ENCODE results near the gene LCP2. TPM values are rescaled to one million over a fixed set of nuclear protein-coding genes. Genes with fewer than 3 reads are reported as not detected.

Gene LCP2
- polyA plus RNA-seq, 4 donors: 3.1 to 5.8 (median 3.4) TPM

DNA sequence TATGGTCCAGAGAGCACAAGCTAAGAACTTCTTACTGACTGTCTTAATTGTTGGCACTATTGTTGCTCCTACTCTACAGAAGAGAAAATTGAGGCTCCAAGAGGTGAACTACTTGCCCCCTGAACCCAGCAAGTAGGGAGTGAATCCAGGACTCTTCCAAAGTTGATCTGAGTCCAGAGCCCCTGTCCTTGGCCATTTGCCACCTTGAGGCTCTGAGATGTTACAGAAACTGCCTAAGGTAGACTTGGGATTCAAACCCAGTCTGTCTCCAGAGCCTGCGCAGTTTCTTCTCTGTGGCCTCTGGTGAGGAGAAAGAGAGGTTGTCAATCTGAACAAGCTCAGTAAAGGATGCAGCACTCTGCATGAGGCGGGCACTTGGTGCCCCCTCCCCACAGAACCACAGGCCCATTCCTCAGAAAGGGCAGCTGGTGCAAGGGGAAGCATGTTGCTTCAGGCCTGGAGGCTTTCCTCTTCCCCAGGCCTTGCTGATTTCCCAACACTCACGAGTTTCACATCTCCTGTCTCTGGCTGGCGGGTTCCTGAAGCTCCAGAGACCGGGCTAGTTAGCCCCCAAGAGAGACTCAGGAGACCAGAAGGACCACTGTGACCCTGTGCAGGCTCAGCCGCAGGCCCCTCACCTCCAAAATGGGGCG lies 2.9 kb upstream of the LCP2 start:
- DNase-seq (ENCODE audit: low read depth in 4 of 4, low spot score in 3 of 4): no peak

DNA sequence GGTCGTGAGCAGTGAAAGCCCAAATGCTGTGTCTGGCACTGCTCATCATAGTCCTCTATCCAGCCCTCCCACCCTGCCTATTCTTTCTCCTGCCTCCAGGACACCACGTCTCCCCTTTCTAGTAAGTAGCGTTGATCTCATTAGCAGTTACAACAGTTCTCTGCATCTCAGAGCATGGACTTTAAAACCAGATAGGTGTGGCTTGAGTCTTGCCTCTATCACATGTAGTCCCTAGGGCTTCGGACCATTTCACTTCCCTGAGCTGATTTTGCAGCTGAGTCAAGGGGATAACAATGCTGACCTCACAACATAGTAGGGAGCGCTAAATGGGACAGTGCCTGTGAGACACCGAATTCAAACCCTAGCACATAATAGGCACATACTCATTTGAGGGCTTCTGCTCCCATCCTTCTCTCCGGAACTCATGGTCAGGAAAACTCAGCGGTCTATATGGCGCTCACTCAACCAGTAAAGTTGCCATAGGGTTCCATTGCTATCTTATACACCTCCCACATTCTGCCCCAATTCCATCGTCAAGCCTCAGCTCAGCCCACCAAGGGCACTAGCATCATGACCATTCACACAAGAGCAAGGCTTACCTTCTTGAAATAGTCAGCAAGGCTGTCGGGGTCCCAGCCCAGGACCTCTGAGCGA lies 515 bp downstream of the LCP2 start:
- DNase-seq (ENCODE audit: low read depth in 4 of 4, low spot score in 3 of 4): no peak

DNA sequence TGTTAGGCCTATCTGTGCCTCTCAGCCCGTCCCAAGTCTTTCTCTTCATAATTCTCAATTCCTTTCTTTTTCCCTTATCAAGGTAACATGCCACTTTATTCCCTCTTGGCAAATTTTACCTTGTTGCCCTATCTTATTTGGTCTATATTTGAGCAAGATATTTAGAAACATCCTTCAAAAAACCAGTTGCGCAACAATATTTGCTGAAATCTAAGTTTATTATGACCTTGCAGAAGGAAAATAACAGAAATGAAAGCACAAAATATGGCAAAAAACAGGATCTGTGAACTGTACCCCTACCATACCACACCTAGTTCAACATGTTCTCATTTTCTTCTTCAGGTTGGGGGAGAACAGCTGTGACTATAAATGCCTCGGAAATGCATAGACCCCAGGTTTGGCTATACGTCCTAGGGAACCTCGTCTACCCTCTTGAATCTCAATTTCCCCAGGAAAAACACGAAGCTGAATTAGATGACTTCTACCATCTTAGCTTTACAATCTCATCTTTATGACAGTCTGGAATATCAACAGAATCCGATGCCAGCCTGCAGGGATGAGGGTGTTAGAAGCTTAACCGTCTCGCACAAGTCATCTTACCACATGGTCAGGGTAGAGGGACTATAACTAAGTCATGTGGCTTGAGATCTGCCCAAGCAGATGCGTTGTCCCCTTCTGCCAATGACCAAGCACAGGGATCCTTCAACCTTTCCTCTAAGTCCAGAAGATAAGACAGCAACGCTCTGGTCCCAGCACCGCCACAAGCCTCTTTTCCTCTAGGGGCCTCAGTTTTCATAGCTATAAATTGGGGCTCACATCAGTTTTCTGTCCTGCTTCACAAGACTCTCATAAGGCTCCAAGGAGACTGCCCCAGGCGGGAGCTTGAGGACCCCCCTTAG lies 1.3 kb downstream of the LCP2 start:
- no peak for DNase-seq (ENCODE audit: low read depth in 4 of 4, low spot score in 3 of 4)

DNA sequence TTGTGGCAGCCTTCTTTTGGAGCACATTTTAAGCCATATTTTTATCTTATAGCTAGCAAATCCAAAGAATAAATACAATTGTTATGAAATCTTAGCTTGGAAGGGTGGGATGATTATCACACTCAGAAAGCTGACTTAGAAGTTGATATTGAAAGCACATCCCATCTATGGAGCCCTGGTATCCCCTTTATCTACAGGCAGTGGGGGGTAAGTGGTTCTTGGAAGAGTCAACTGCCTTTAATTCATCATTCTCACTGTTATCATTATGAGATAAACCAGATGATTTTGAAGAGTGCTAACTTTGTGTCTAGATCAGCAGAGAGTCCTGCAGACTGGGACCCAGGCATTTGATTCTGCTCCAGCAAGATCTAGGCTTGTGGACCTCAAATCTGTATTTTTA lies 3.0 kb downstream of the LCP2 start:
- no peak for DNase-seq (ENCODE audit: low read depth in 4 of 4, low spot score in 3 of 4)

- DNase-seq (ENCODE audit: low read depth in 4 of 4, low spot score in 3 of 4): no peak
Measured at GRCh38 chr5:170294057-170294456, 3.5 kb downstream of the LCP2 start.

DNA sequence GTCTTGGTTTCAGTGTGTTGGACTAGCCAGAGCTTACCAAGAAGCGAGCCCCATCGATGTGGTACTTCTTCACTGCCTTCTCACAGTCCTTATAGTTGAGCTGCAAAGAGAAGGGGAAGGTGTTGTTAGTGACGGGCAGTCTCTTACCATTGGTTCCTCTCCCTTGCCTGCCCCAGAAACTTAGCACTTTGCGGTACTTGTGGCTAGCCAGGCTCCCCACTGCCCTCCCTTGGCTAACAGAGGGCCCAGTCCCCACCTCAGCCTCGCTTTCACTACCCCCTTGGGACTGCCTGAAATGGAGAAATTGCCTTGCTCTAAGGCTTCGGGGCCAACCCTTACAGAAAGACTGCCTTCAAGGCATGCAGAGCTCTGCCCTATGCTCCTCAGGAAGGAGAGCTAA lies 4.3 kb downstream of the LCP2 start:
- DNase-seq (ENCODE audit: low read depth in 4 of 4, low spot score in 3 of 4): no peak

DNA sequence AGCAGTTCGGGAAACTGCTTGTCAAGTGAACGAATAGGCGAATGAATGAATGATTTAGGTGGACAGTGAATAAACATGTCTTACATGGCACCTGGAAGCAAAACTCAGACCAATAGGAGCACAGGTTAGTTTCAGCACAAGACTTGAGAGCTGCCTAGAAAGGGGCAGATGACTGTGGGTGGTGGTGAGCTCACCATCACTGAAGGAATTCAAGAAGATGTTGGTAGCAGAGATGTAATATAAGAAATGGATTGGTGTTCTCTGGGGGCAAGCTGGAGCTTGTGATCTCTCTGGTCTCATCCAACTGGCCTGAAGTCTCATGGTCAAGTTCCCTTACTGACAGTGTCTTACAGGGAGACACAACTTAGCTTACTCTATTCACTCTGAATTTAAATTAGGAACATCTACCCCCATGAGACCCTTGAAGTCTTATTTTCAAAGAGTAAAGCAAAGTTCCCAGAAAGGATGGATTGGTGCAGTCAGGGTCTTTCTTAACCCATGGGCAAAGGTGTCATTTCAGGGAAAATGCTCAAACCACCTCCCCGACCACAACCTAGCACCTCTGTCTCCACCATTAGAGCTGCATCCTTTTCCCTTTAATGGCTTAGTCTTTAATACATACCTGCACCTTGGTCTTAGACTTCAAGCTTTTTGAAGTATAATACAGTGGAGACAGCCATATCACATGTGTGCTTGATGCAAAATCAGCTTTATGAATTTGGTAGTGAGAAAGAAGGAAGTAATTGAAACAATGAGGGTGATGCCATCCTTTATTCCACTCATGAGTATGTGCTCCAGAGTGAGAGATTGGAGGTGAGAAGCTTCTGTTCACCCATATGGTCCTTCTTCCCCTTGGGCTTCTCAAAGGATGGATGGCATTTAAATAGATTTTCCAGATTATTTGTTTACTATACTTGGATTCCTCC lies 5.1 kb downstream of the LCP2 start:
- DNase-seq (ENCODE audit: low read depth in 4 of 4, low spot score in 3 of 4): no peak

DNA sequence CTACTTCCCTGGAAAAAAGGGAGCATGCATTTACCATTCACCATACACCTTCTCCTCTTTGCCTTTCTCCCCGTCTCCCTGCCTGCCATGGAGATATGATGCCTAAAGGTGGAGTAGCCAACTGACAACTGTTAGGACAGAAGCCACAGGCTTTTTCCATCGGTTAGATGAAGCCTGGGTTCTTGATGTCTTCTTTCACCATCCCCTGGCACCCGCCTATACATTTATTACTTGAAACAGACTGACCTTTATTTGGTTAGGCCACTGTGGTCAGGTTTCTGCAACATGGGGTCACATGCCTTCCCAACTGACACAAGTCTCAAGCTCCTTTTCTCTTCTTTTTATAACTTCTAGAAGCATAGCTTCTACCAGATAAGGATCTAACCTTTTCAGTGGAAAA lies 7.1 kb downstream of the LCP2 start:
- DNase-seq (ENCODE audit: low read depth in 4 of 4, low spot score in 3 of 4): no peak

- no peak for DNase-seq (ENCODE audit: low read depth in 4 of 4, low spot score in 3 of 4)
Measured at GRCh38 chr5:170289764-170290163, 7.8 kb downstream of the LCP2 start.

GRCh38 chr5:170289121-170289520 lies 8.5 kb downstream of the LCP2 start:
- no peak for DNase-seq (ENCODE audit: low read depth in 4 of 4, low spot score in 3 of 4)

GRCh38 chr5:170288551-170288950 lies 9.0 kb downstream of the LCP2 start:
- DNase-seq (ENCODE audit: low read depth in 4 of 4, low spot score in 3 of 4): no peak

GRCh38 chr5:170288151-170288550 lies 9.4 kb downstream of the LCP2 start:
- DNase-seq (ENCODE audit: low read depth in 4 of 4, low spot score in 3 of 4): no peak

- no peak for DNase-seq (ENCODE audit: low read depth in 4 of 4, low spot score in 3 of 4)
Measured at GRCh38 chr5:170287532-170287931, 10.0 kb downstream of the LCP2 start.

- DNase-seq (ENCODE audit: low read depth in 4 of 4, low spot score in 3 of 4): no peak
Measured at GRCh38 chr5:170286386-170286925, 11.1 kb downstream of the LCP2 start.

GRCh38 chr5:170285181-170285580 lies 12.4 kb downstream of the LCP2 start:
- DNase-seq (ENCODE audit: low read depth in 4 of 4, low spot score in 3 of 4): no peak

DNA sequence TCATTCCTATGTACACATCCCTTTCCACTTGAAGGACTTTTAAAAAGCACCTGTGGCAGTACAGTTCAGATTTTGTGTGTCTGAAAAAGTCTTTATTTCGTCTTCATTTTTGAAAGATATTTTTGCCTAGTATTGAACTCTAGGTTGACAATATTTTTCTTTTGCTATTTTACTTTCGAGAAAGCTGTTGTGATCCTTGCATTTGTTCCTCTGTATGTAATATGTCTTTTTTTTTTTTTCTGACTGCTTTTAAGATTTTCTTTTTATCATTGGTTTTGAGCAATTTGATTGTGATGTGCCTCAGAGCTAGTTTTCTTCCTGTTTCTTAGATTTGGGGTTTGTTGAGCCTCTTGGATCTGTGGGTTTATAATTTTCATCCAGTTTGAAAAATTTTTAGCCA lies 13.3 kb downstream of the LCP2 start:
- DNase-seq (ENCODE audit: low read depth in 4 of 4, low spot score in 3 of 4): no peak

- no peak for DNase-seq (ENCODE audit: low read depth in 4 of 4, low spot score in 3 of 4)
Measured at GRCh38 chr5:170283296-170283695, 14.3 kb downstream of the LCP2 start.

GRCh38 chr5:170280011-170280493 lies 17.5 kb downstream of the LCP2 start:
- DNase-seq (ENCODE audit: low read depth in 4 of 4, low spot score in 3 of 4): no peak

- DNase-seq (ENCODE audit: low read depth in 4 of 4, low spot score in 3 of 4): no peak
Measured at GRCh38 chr5:170279459-170279817, 18.1 kb downstream of the LCP2 start.
